ENCODE measurements around the gene CCR2. TPM values are rescaled to one million over a fixed set of nuclear protein-coding genes. Genes with fewer than 3 reads are reported as not detected.

CCR2 gene
- total and polyA plus RNA-seq, 2 of the 4 experiments (the other 2 are of a cell fraction) = not detected

DNA sequence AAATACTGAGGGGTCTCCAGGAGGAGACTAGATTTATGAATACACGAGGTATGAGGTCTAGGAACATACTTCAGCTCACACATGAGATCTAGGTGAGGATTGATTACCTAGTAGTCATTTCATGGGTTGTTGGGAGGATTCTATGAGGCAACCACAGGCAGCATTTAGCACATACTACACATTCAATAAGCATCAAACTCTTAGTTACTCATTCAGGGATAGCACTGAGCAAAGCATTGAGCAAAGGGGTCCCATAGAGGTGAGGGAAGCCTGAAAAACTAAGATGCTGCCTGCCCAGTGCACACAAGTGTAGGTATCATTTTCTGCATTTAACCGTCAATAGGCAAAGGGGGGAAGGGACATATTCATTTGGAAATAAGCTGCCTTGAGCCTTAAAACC is 21.3 kb downstream of the CCR2 start:
- Histone ChIP-seq H3K9ac (ENCODE audit: low read depth, low read length) (no peak overlapping the region), H2AK5ac (ENCODE audit: low read depth, low read length) (no peak overlapping the region), H3K27ac (ENCODE audit: insufficient read depth, low read length) (no peak overlapping the region), H3K4ac (ENCODE audit: low read depth, low read length) (no peak overlapping the region), H2BK5ac (ENCODE audit: low read depth, low read length, poor library complexity, severe bottlenecking) (no peak overlapping the region), H3K9me3 (ENCODE audit: control insufficient read depth, insufficient read depth, low read length) (no peaks in the 10 kb centered on the region), H2BK120ac (ENCODE audit: low read depth, low read length) (no peak overlapping the region), H3K56ac (ENCODE audit: extremely low read depth, insufficient read depth, low read length) (no peak overlapping the region), H3K79me1 (ENCODE audit: low read depth in 1 of 2, low read length in 2 of 2) (no peaks in the 10 kb centered on the region), H3K4me2 (ENCODE audit: low read depth, low read length) (no peak overlapping the region), H4K91ac (ENCODE audit: insufficient read depth, low read depth, low read length) (no peak overlapping the region), H3K9me1 (ENCODE audit: insufficient read depth, low read length) (no peaks in the 10 kb centered on the region), H2AFZ (replicated peaks; ENCODE audit: low read length, poor library complexity) (no peak overlapping the region), H3K18ac (ENCODE audit: low read depth, low read length) (no peak overlapping the region), H2AK9ac (replicated peaks; ENCODE audit: low read depth, low read length, poor library complexity) (no peak overlapping the region), H3K23ac (ENCODE audit: low read depth, low read length) (no peak overlapping the region), H3K14ac (replicated peaks; ENCODE audit: low read depth, low read length) (no peak overlapping the region), H3K4me3 (ENCODE audit: insufficient read depth, low read depth, low read length) (no peak overlapping the region), H4K5ac (ENCODE audit: low read depth, low read length) (no peak overlapping the region), H3K27me3 (ENCODE audit: control insufficient read depth, insufficient read depth, low read length) (peaks cover 42% of the 10 kb centered on the region), H2BK15ac (ENCODE audit: low read depth, low read length) (no peak overlapping the region), H2BK20ac (ENCODE audit: low read depth, low read length) (no peak overlapping the region), H3K4me1 (ENCODE audit: control insufficient read depth, insufficient read depth, low read length) (no peaks in the 10 kb centered on the region), H4K8ac (ENCODE audit: low read depth in 2 of 2, low read length in 2 of 2) (no peak overlapping the region), H4K20me1 (ENCODE audit: insufficient read depth, low read length) (no peaks in the 10 kb centered on the region), H3K36me3 (ENCODE audit: control insufficient read depth, insufficient read depth, low read length) (no peaks in the 10 kb centered on the region)
- CTCF ChIA-PET = interaction anchor here (0.8 kb wide), 1 partner anchor 258 kb away, joined by 4 read pairs; no protein-coding TSS in a partner anchor
- ATAC-seq (ENCODE audit: low read depth) = no peak
- no CpG with 5 or more reads among the region's 2 CpGs for WGBS, 2 experiments (ENCODE audit: extremely low coverage in 2 of 2, insufficient read length in 1 of 2)
- in situ Hi-C loops (cut with MboI; ENCODE audit: low sequenced_read_pairs) = loop anchor here (10.0 kb wide), 2 partner anchors 290 to 430 kb away; partner anchors contain the start of gene CXCR6
- no TSS peak for BruUV-seq (replicated peaks)
- no peak for DNase-seq
- dilution Hi-C loops (cut with HindIII; ENCODE audit: low sequenced_read_pairs, unreplicated experiment) = no loop called here
- intact Hi-C loops (cut with micrococcal nuclease) = loop anchor here (5.0 kb wide), 1 partner anchor 613 kb away; no protein-coding TSS in a partner anchor
- POLR2A ChIA-PET (ENCODE audit: unreplicated experiment) = no interaction called here
- TF ChIP-seq MXI1 (IDR thresholded peaks at IDR 0.05; ENCODE audit: borderline replicate concordance, low read depth, low read length) = no peak
- TF ChIP-seq RAD21 (IDR thresholded peaks at IDR 0.05; ENCODE audit: low read length) = no peak
- no peak for TF ChIP-seq RCOR1 (IDR thresholded peaks at IDR 0.05; ENCODE audit: insufficient replicate concordance, low read length)
- TF ChIP-seq MAZ (IDR thresholded peaks at IDR 0.05; ENCODE audit: borderline replicate concordance, low read depth, low read length) = no peak
- TF ChIP-seq RFX5 (IDR thresholded peaks at IDR 0.05; ENCODE audit: low read depth, low read length) = no peak
- TF ChIP-seq FOS (IDR thresholded peaks at IDR 0.05; ENCODE audit: low read depth, low read length) = no peak
- no peak for TF ChIP-seq SMC3 (IDR thresholded peaks at IDR 0.05; ENCODE audit: low read depth, low read length)
- no peak for TF ChIP-seq NFE2L2 (IDR thresholded peaks at IDR 0.05; ENCODE audit: low read depth, low read length)
- TF ChIP-seq POLR2A (IDR thresholded peaks at IDR 0.05; ENCODE audit: low read depth, low read length) = no peak
- TF ChIP-seq, protein P1, sequence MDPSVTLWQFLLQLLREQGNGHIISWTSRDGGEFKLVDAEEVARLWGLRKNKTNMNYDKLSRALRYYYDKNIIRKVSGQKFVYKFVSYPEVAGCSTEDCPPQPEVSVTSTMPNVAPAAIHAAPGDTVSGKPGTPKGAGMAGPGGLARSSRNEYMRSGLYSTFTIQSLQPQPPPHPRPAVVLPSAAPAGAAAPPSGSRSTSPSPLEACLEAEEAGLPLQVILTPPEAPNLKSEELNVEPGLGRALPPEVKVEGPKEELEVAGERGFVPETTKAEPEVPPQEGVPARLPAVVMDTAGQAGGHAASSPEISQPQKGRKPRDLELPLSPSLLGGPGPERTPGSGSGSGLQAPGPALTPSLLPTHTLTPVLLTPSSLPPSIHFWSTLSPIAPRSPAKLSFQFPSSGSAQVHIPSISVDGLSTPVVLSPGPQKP (IDR thresholded peaks at IDR 0.05; ENCODE audit: borderline replicate concordance, low read depth, low read length) = no peak
